ELR (cell line): ENCODE results near the gene TGM5.
A peak's percentile ranks its signal among the peaks of the same experiment; 100 is the strongest.
"Not testable (repeated sequence)": the region's sequence is repeated elsewhere in the genome, so short reads cannot be mapped to it uniquely, and the experiment has no call there.

Experiments
- DNase-seq: peaks from one replicate; pipeline ENCODE4 v3.0.0-alpha.2; 2015; ENCODE audit warnings: low read depth

The TGM5 gene

DNA sequence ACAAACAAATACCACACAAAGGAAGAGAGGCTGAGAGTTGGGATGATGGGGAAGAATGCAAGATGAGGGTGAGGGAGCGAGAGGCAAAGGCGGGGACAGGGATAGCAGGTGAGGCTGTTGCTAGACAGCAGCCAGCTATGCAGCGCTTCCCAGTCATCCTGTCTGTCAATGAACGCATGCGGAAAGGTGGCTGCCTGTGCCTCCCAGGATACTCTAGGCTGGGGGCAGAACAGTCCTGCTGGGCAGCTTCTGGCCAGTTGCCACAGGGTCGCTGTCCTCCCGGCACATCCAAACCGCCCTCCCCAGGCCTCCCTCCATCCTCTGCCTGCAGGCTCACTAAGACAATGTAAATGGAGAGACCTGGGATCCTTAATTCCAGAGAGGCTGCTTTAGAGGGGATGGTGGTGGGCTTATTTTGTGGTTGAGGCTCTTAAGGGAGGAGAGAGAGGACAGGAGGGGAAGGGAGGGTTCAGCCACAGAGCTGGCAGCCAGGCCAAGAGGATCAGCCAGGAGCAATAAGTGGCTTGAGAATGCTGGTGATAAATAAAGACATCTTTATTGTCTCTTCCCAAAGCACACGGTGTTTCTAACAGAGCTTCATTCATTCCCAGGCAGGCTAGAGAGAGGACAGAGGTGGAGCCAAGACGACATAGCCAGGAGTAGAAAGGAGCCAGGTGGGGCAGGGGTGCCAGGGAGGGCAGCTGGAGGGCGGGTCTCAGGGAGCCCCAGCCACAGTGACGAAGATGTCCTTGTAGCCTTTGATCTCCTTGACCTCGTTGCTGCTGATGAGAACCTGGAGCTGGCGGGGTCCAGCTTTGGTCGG lies 9.2 kb upstream of the TGM5 start:
- no peak for DNase-seq

DNA sequence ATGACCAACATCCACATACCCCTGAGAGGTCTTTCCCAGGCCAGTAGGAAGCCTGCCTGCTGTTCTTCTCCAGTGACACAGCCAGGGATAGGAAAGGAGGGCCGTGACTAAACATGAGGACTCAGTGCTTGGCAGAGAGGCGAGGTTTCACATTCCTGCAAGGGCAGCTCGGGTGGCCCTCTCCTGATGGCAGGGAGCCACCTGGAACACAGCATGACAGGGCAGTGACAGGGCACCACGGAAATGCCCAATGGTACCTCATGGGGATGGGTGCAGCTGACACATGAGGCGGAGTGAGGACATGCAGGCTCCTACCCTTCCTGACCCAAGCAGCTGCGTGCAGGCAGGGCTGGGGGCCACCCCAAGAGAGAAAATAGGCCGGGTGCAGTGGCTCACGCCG lies 7.4 kb upstream of the TGM5 start:
- peak; percentile 44 for DNase-seq

DNA sequence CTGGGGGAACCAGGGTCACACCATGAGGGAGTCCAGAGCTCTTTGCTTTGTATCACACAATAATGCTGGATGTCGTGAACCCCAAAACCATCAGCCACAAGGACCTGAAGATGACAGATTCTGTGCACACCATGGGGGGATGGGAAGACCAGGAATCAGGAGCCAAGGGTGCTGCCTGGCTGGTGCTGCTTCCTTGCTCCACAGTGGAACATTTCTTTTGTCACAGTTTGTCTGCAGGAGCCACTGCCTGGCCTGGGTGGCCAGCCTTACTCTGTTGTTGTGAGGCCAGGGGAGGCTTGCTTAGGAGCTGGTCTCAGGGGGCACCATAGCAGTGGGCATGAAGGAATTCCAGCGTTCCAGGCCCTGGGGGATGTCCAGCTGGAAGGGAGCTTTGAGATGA lies 6.5 kb upstream of the TGM5 start:
- DNase-seq: no peak

DNA sequence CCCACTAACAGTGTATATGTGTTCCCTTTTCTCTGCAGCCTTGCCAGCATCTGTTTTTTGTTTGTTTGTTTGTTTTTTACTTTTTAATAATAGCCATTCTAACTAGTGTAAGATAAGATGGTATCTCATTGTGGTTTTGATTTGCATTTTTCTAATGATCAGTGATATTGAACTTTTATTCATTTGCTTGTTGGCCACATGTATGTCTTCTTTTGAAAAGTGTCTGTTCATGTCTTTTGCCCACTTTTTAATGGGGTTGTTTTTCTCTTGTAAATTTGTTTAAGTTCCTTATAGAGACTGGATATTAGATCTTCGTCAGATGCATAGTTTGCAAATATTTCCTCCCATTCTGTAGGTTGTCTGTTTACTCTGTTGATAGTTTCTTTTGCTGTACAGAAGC lies 5.2 kb upstream of the TGM5 start:
- not testable (repeated sequence) for DNase-seq

DNA sequence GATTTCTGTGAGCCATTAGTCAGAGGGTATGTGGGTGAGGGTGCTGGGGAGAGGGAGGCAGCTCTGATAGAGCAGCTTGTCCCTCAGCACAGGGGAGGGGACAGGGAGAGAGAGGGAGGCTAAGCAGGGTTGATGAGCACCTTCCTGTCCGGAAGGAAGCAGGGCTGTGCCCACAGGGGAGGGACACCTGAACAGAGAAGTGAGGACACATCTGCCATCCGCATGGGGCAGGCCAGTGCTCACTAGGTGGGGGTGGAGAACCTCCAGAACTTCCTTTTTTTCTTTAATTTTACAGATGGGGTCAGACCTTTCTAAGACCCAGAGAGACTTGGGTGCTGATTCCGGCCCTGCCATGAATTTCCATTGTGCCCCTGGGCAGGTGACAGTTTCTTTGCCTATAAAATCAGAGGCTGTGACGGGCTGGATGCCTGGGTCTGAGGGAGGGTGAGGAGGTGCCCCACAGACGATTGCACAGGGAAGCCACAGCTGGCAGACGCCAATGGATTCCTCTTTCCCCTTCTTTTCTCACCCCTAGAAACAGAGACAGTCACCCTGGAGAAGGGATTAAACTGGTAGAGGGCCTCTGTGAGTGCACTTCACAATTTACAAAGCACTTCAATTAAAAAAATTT lies 4.1 kb upstream of the TGM5 start:
- DNase-seq: no peak

DNA sequence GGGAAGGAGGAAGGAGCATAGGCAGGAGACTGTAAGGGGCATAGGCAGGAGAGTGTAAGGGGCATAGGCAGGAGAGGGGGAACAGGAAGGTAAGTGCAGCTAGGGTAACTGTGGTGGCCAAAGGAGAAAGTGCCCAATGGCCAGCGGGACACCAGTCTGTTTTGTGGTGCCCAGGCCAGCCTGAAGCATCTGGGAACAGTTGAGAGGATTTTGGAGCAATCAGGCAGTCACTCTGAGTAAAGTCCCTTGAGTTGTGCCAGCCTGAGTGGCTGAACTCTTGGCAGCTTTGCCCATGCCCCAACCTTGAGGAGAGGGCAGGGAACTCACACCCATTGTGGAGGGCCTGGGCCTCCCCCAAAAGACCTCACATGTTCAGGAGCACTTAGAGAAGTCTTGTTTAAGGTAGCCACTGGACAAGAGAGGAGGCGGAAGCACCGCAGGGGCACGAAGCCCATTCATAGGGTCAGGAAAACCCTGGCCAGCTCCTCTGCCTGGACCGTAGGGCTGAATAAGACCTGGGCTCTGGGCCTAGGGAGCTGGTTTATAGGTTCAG lies 3.5 kb upstream of the TGM5 start:
- no peak for DNase-seq

DNA sequence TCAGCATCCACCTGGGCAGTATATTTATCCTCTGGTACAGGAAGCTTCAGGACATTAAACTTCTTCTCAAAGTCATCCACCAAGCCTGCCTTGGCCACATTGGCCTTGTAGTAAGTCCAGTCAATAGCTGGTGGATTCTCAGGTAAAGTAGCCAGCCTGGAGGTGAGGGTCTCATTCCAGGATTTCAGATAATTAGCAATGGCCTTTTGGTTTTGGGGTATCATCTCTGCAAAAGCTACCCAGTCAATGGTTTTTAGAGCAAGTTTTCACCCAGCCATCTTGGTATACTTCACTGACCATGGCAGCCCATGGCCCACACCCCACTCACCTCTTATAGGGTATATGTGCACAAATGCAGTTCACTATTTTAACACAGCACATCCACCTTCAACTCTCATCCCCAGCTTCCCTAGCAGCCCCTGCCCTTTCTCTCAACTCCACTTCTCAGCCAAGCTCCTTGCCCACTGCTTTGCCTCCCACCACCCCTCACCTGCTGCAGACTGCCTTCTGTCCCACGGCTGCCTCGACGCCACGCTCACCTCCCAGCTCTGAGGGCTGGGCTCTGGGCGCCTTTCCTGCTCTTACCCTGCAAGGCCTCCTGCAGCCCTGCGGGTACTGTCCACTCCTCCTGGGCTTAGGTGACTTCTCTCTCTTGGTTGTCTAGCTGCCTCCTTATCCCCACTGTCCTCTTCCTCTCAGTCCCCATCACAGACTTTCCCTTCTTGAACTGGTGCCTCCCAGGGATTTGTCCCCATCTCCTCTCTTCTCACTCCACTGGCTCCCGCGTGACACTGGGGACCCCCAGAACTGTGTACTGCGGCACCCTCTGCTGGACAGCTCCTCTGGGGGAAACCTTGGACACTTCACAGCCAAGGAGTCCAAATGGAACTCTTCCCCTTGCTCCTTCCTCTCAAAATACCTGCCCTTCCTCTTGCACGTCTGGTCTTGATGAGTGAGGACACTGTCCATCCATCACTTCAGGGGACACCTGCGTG lies 1.7 kb upstream of the TGM5 start:
- peak; percentile 35 for DNase-seq

DNA sequence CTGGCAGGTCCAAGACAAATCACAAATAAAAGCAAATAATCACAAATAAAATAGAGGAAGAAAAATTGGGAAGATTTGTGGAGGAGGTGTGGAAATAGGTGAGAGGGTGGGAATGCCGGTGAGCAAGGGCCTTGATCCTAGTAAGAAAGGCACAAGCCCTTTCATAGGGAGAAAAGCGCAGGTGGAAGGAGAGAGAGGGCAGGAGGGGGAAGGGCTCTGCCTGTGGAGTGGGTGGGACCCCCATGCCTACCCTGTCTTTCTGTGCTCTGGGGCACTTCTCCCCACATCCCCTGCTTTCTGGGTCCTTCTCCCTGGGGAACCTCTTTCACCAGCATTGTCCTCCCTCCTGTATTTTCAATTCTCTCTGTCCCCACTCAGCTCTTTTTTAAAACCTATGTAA lies 711 bp upstream of the TGM5 start:
- DNase-seq: no peak

DNA sequence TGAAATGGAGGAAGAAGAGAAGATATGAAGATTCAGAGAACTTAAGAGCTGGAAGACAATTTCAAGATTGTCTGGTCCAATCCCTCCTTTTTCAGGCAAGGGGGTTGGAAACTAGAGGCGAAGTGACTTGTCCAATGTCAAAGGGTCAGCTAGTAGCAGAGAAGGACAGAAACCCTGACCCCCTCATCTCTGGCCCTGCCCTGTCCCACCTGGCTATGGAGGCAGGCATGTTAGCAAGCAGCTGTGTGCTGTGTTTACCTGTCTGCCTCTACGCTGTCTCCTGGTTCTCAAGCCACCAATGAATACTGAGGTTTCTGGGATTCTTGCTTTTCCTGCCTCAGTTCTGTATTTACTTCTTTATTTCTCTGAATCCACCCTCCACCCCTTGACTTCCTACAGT lies 342 bp downstream of the TGM5 start:
- DNase-seq: no peak

DNA sequence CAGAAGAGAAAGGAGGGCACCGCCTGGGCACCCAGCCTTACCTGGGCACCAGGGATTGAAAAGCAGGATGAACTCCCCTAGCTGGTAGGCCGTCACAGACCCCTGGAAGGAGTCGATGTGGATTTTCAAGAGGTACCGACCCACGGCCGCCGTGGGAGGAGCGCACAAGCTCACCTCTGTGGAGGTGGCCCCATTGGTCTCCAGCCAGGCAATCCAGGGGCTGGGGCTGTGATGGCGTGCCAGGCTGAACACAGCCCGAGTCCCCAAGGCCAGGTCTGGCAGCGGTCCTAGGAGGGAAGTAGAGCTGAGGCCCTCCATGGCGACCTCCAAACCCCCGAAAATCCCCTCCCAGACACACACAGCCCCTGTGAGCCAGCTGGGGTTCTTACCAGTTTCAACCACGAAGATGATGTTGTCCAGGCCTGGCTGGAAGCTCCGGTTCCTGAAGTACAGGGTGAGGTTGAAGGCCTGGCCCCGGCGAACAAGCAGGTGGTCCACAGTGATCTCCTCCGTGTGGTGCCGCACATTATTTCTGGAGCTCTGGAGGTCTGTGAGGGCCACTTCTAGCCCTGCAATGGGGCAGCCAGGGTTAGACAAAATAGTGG lies 6.6 kb downstream of the TGM5 start:
- no peak for DNase-seq

DNA sequence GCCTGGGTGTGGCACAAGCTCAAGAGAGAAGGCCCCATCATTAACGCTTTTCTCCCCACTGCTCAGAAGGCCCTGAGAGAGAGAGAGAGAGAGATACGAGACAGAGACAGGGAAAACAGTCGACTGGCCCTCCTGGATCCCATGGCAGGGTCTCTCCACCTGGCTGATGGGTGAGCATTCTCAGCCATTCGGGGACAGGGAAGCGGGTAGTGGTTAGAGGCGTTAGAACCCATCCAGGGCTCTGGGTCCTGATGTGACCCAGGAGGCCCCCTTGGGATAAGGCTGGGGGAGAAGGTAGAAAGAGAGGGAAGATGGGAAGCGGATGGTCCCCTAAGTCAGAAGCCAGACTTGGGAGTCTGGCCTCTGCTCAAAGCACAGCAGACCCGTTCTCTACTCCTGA lies 7.9 kb downstream of the TGM5 start:
- DNase-seq: no peak

DNA sequence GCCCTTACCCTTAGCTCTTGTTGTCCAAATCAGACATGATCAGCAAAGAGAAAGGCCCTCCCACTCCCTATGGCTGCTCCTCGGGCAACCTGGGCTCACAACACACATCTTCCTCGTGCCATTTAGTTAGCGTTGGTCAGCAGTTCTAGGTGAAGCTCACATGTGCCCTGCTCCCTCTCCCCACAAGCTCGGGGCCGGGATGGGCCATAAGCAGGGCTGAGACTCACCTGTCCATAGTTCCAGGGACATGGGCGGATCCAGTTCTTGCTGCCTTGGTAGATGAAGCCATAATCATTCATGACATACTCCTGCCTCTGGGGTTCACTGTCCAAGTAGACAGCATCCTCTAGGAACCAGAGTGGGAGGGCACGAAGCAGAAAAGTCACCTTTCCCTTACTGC lies 10.4 kb downstream of the TGM5 start:
- no peak for DNase-seq

DNA sequence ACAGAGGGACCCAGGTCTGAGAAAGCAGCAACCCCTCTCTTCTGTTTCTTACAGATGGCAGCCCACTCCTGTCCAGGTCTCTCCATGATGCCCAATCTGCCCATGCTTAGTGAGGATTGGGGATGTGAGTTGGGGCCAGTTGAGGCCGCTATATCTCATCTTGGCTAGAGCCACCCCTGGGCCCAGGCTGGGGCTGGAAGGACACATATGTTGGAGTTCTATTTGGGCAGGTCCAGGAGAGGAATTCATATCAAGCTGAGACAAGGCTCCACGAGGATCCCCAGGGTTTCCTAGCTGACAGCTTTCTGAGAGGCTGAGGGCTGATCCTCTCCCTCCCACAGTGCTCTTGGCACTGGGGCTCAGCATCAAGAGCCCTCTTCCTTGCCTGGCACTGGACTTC lies 11.4 kb downstream of the TGM5 start:
- no peak for DNase-seq

DNA sequence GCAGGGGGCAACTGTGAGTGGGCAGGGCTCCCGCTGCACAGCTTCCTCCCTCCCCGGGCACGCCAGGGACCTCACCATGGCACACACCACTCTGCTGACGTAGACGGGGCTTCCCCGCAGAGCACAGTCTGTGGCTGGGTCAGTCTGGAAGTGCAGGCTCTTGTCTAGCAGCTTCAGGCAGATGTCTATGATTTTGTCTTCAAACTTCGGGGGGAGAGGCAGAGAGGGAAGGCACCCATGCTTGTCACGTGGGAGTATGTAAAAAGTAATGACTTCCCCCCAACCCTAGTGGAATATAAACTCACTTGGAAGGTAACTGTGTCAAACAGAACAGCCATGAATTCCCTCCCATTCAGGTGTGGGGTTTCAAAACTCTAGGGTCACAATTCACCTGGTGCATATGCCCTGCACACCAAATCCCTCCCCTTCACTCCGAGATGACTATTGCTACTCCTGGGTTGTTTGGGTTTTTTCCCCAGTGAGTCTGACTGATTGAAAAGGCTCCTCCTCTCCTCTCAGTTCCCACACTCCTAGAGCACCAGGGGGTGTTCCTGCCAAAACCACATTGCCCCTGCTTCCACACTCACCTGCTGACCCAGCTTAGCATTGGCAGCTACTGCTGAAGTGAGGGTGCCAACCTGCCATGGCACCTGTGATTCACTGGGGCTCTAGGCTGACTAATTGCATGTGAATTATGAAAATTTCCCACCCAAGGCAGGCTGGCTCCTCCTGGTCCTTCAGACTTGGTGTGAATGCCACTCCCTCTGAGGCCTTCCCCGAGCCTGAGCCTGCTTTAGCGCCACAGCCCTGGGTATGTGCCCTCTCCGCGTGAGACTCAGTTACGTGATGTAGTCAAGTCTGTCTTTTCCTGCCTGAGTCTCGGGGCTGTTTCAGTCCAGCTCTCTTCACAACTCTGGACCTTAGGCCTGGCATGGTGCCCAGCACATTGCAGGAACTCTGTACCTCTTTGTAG lies 13.0 kb downstream of the TGM5 start:
- DNase-seq: peak; percentile 53

DNA sequence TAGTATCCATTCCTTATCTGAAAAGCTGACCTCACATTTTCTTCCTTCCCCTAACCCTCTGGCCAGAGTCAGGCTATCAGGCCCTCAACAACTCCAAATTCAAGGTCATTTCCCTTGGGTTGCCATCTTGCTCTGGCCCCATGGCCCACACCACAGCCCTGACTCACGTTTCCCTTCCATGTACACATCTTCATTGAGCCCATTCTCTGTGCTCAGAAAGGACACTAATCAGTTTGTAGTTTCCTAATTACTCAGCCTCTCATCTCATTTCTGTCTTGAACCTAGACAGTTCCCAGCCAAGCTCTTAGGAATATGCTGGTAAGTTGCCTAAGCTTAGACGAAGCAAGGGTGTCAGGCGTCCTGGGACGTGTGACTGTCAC lies 14.9 kb downstream of the TGM5 start:
- DNase-seq: no peak

DNA sequence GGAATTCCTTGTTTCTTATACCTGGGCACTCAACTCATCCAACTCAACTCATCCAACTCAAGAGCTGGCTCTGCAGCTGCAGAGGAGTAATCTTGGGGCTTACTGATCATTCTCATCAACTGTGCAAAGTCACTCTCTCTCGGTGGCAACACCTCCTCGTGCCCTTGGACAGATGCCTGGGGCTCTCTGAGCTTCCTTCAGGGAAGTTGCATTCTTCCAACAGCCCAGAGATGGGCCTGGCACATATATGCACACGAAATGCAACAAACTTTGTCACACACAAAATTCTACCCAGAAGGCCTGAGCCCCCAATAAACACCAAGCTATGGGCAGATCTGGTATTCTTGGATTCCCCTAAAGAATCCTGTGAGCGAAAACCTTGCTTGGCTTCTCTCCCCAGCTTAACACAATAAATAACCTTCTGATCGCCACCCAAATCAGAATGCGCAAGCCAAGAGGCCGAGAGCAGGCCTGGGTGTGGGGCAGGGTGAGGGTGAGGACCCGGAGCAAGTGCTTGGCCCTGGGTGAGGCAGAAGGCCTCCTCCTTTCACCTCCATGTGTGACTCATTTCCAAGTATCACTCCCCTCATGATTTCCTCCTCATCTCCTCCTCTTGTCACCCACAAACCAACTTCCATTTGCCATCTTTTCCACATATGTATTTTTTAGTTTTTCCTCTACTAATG lies 15.4 kb downstream of the TGM5 start:
- DNase-seq: no peak

DNA sequence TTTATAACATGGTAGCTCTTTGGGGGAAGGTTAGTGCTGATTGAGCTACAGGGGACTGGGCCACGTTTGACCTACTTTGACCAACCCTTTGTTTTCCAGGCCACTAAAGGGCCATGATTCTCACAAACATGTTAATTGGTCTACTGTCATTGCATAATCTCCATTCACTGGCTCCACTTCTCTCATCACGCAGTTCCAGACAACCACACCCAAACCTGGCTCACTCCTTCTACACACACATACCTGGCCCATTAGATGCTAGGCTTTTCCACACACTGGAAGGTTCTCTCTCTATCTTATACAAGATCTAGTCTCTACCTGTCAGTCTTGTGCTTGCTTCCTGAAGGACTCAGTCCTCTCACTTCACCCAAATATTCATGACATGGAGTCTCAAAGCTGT lies 15.9 kb downstream of the TGM5 start:
- no peak for DNase-seq

DNA sequence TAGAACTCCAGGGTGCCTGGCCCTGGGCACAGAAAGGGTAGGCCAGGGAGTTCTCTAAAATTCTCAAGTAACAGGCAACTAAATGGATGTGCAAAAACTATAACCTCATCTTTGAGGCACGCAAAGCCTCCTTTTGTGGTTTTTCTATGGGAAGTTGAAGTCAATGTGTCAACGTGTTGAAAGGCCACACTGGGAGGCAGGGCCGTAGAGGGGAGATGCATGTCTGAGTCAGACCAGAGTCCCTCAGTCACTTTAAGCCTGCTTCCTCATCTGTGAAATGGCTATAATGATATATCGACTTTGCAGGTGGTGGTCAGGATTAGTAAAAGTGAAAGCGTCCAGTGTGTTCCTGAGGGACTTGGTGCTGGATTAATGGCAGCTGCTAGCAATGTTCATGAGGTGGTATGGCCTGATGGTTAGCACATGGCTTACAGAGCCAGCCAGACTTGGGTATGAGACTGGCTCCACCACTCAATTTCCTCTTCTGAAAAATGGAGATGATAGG lies 17.0 kb downstream of the TGM5 start:
- DNase-seq: peak; percentile 93

DNA sequence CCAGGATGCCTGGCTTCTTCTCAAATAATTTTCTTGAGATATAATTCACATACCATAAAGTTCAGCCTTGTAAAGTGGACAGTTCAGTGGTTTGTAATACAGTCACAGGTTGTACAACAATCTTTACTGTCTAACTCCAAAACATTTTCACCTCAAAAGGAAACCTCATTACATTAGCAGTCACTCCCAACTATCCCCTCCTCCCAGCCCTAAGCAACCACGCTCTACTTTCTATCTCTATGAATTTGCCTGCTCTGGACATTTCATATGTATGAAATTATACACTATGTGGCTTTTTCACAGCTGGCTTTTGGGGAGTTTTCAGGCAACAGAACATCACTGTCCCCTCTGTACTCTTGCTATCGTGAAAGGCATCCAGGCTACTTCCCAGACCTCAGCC lies 17.5 kb downstream of the TGM5 start:
- DNase-seq: no peak

DNA sequence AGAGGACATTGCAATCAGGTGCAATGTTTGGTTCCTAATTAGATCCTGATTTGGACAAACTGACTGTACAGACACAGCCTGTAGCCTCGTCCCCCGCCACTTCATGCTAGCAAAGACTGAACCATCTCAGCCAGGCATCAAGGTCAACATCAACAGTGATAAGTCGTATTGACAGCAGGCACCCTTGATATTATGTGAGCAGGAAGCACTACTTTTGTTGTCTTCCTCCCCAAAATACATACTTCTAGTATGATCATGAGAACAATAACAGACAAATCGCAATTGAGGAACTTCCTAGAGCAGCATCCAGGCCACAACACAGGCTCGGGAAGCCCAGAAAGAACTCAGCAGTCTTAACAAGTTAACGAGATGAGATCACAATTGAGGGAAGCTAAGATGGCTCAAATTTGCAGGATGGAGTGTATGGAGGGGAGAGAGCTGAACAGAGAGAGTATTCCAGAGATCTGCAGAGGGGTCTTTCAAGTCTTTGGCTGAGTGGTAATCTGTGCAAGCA lies 20.4 kb downstream of the TGM5 start:
- no peak for DNase-seq
